Neural cell (in vitro differentiated cells): ENCODE measurements around the gene POLR3E. TPM values are rescaled to one million over a fixed set of nuclear protein-coding genes. Genes with fewer than 3 reads are reported as not detected.

Source experiments
- H2AFZ ChIP-seq: fragments of 200-600, 300-800 bp; sonication (generic), shearing (Covaris generic); 2 replicates; pipeline ENCODE4 v1.6.0; 2014; ENCODE audit warnings: low read depth, mild to moderate bottlenecking, antibody characterized with exemption, low read length, moderate library complexity
- H3F3A ChIP-seq: fragments of 200-600 bp; shearing (Covaris generic); 2 replicates; pipeline ENCODE4 v1.6.1; 2016; ENCODE audit warnings: mild to moderate bottlenecking, moderate library complexity, mixed read lengths, antibody characterized with exemption, low read length; ENCODE audit not compliant: insufficient read depth, poor library complexity, severe bottlenecking
- H3K27ac ChIP-seq: fragments of 200-600, 300-800 bp; sonication (generic), shearing (Covaris generic); 2 replicates; pipeline ENCODE4 v1.5.1; 2014; ENCODE audit warnings: mild to moderate bottlenecking, low read length, moderate library complexity
- H3K27me3 ChIP-seq: fragments of 300-800, 200-600 bp; sonication (generic), shearing (Covaris generic); 2 replicates; pipeline ENCODE4 v1.6.0; 2014; ENCODE audit warnings: mild to moderate bottlenecking, low read depth, low read length, moderate library complexity; ENCODE audit not compliant: insufficient read depth
- H3K36me3 ChIP-seq: fragments of 300-800, 200-600 bp; sonication (generic), shearing (Covaris generic); 2 replicates; pipeline ENCODE4 v1.5.1; 2014; ENCODE audit warnings: mild to moderate bottlenecking, antibody characterized with exemption, low read length, moderate library complexity; ENCODE audit not compliant: insufficient read depth
- H3K4me2 ChIP-seq: fragments of 300-800, 200-600 bp; sonication (generic), shearing (Covaris generic); 2 replicates; pipeline ENCODE4 v1.6.0; 2014; ENCODE audit warnings: mild to moderate bottlenecking, low read length
- H3K4me3 ChIP-seq: fragments of 300-800, 200-600 bp; sonication (generic), shearing (Covaris generic); 2 replicates; pipeline ENCODE4 v1.5.1; 2014; ENCODE audit warnings: mild to moderate bottlenecking, low read length, moderate library complexity
- H3K79me2 ChIP-seq: fragments of 200-600 bp; shearing (Covaris generic); replicated peaks from 2 replicates; pipeline ENCODE4 v1.6.0; 2014; ENCODE audit warnings: mild to moderate bottlenecking, low read length, moderate library complexity; ENCODE audit not compliant: insufficient read depth
- H3K9ac ChIP-seq: fragments of 300-800, 200-600 bp; sonication (generic), shearing (Covaris generic); 2 replicates; pipeline ENCODE4 v1.6.1; 2016; ENCODE audit warnings: mild to moderate bottlenecking, low read length, mixed read lengths
- H3K9me2 ChIP-seq: fragments of 200-600 bp; shearing (Covaris generic); 2 replicates; pipeline ENCODE4 v1.6.1; 2016; ENCODE audit warnings: mild to moderate bottlenecking, low read length, mixed read lengths; ENCODE audit not compliant: insufficient read depth
- H3K9me3 ChIP-seq: fragments of 200-600, 300-800 bp; sonication (generic), shearing (Covaris generic); 2 replicates; pipeline ENCODE4 v1.6.1; 2016; ENCODE audit warnings: mild to moderate bottlenecking, mixed run types, low read length, moderate library complexity, mixed read lengths
- H4K20me1 ChIP-seq: fragments of 200-600 bp; shearing (Covaris generic); 2 replicates; pipeline ENCODE4 v1.6.1; 2016; ENCODE audit warnings: mild to moderate bottlenecking, mixed run types; ENCODE audit not compliant: insufficient read depth
- CTCF ChIP-seq: fragments of 450-650 bp; IDR thresholded peaks from 2 replicates; pipeline ENCODE4 v1.5.1; 2014; ENCODE audit warnings: antibody characterized with exemption, mild to moderate bottlenecking, moderate library complexity; ENCODE audit not compliant: poor library complexity, severe bottlenecking
- EP300 ChIP-seq: fragments of 450-650 bp; conservative IDR thresholded peaks from 2 replicates; pipeline ENCODE4 v1.6.1; 2014; ENCODE audit warnings: antibody characterized with exemption, mild to moderate bottlenecking, moderate library complexity; ENCODE audit not compliant: poor library complexity, severe bottlenecking
- EZH2 ChIP-seq: fragments of 200-600, 300-800 bp; shearing (Covaris generic), sonication (generic); IDR thresholded peaks from 2 replicates; pipeline ENCODE4 v1.6.1; 2014; ENCODE audit warnings: antibody characterized with exemption, low read length, borderline replicate concordance, mild to moderate bottlenecking; ENCODE audit not compliant: insufficient read depth, poor library complexity, severe bottlenecking
- MXI1 ChIP-seq: fragments of 450-650 bp; conservative IDR thresholded peaks from 2 replicates; pipeline ENCODE4 v1.6.1; 2014; ENCODE audit warnings: antibody characterized with exemption, mild to moderate bottlenecking; ENCODE audit not compliant: poor library complexity, severe bottlenecking
- POLR2AphosphoS5 ChIP-seq: IDR thresholded peaks from 2 replicates; pipeline ENCODE4 v1.6.1; 2012
- RAD21 ChIP-seq: fragments of 450-650 bp; conservative IDR thresholded peaks from 2 replicates; pipeline ENCODE4 v1.6.1; 2014; ENCODE audit warnings: antibody characterized with exemption, mild to moderate bottlenecking, moderate library complexity
- REST ChIP-seq: IDR thresholded peaks from 2 replicates; pipeline ENCODE4 v1.6.1; 2012; ENCODE audit warnings: borderline replicate concordance
- SMC3 ChIP-seq: fragments of 450-650 bp; conservative IDR thresholded peaks from 2 replicates; pipeline ENCODE4 v1.6.1; 2014; ENCODE audit warnings: antibody characterized with exemption, mild to moderate bottlenecking, moderate library complexity; ENCODE audit not compliant: poor library complexity
- TAF1 ChIP-seq: IDR thresholded peaks from 2 replicates; pipeline ENCODE4 v1.6.1; 2012; ENCODE audit warnings: low read depth
- polyA plus RNA-seq: library from polyadenylated mRNA; depleted of rRNA; stranded (reverse); fragments of >200 nt; gene quantifications from 2 replicates; pipeline ENCODE4 v1.2.3, GENCODE V29; 2014

Gene POLR3E
- polyA plus RNA-seq, 1 donor from 2014 or later, result 47.4 TPM

GRCh38 chr16:22326771-22327445 lies 29.7 kb downstream of the POLR3E start:
- no peaks in the 10 kb centered on the region for H3K36me3 ChIP-seq
- H2AFZ ChIP-seq, result no peak overlapping the region
- H3K9me2 ChIP-seq, result no peaks in the 10 kb centered on the region
- no peak overlapping the region for H3K27ac ChIP-seq
- H3F3A ChIP-seq, result no peaks in the 10 kb centered on the region
- H3K9ac ChIP-seq, result no peak overlapping the region
- no peaks in the 10 kb centered on the region for H4K20me1 ChIP-seq
- H3K9me3 ChIP-seq, result no peaks in the 10 kb centered on the region
- H3K79me2 ChIP-seq, result no peaks in the 10 kb centered on the region
- TF ChIP-seq SMC3 (no peak), EP300 (no peak), REST (no peak), MXI1 (no peak), TAF1 (no peak)
- H3K4me2 ChIP-seq, result no peak overlapping the region
- no peaks in the 10 kb centered on the region for H3K27me3 ChIP-seq
- no peak overlapping the region for H3K4me3 ChIP-seq

- no peaks in the 10 kb centered on the region for H3F3A ChIP-seq
- H2AFZ ChIP-seq, result no peak overlapping the region
- TF ChIP-seq SMC3 (no peak), POLR2AphosphoS5 (no peak), TAF1 (no peak), RAD21 (no peak), EZH2 (no peak), CTCF (no peak), REST (no peak), EP300 (no peak), MXI1 (no peak)
- no peak overlapping the region for H3K9ac ChIP-seq
- H4K20me1 ChIP-seq, result no peaks in the 10 kb centered on the region
- H3K4me2 ChIP-seq, result no peak overlapping the region
- no peak overlapping the region for H3K4me3 ChIP-seq
- no peaks in the 10 kb centered on the region for H3K9me2 ChIP-seq
- H3K27ac ChIP-seq, result no peak overlapping the region
- H3K9me3 ChIP-seq, result no peaks in the 10 kb centered on the region
- no peaks in the 10 kb centered on the region for H3K27me3 ChIP-seq
- H3K79me2 ChIP-seq, result no peaks in the 10 kb centered on the region
- H3K36me3 ChIP-seq, result no peaks in the 10 kb centered on the region
Measured at GRCh38 chr16:22327446-22327775, 30.2 kb downstream of the POLR3E start.
